ENCODE results near the gene ARL15. TPM values are rescaled to one million over a fixed set of nuclear protein-coding genes. Genes with fewer than 3 reads are reported as not detected.

Gene ARL15
- total and polyA plus RNA-seq, 2 donors (not counting 1 experiment from before 2014, with no cell fraction given), result 5.8 to 20.5 TPM

DNA sequence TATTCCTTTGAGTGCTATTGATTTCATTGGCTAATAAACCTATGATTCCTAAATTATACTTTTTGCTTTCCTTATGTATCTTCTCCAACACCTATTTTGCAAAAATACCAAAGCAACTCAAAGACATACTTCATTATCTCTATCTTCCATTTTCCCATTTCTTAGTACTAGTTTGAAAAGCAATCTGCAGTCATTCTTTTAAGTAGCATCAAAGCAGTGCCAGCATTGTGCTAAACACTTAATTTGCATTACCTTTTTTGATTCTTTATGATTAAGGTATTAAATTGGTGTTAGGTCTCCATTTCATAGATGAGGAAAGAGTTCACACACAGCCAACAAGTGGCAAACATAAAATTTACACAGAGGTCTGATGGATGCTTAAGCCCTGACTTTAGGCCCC lies 330.3 kb downstream of the ARL15 start:
- H3K27me3 Mint-ChIP-seq, result no peaks in the 10 kb centered on the region
- intact Hi-C loops (cut with micrococcal nuclease), result no loop called here
- CTCF ChIA-PET, result no interaction called here

DNA sequence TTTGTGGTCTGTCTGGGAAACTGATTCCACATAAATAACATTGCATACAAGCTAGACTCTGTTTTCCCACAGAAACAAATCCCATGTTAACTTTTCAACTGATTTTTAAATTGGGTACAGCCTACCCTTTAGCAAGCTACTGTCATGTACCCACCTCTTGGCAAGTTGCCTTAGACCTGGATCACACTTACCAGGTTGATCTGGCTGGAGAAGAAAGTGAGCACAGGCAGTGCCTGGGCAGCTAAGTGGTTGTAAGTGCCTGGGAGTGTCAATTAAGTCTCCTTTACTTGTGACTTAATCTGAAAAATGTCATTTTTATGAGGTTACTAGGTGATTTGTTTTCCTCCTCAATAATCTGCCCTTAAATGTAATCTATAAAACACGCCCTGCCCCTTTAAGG lies 336.4 kb downstream of the ARL15 start:
- Histone ChIP-seq H3K9ac (ENCODE audit: low read length) (no peak overlapping the region), H3K4me1 (ENCODE audit: control insufficient read depth in 2 of 2, insufficient read depth in 2 of 2, low read length in 2 of 2) (no peaks in the 10 kb centered on the region), H3K27ac (ENCODE audit: low read length in 2 of 2) (no peak overlapping the region), H3K9me3 (ENCODE audit: control extremely low read depth in 1 of 3, control insufficient read depth in 2 of 3, insufficient read depth in 1 of 3, low read length in 2 of 3) (no peaks in the 10 kb centered on the region), H2AFZ (ENCODE audit: insufficient read depth, low read depth, low read length, poor library complexity, severe bottlenecking) (no peak overlapping the region), H4K20me1 (ENCODE audit: control insufficient read depth, insufficient read depth, low read length, poor library complexity, severe bottlenecking) (no peaks in the 10 kb centered on the region), H3K4me3 (ENCODE audit: control extremely low read depth in 1 of 5, extremely low read depth in 1 of 5, insufficient read depth in 1 of 5, low read depth in 2 of 5, low read length in 4 of 5) (no peak overlapping the region), H3K36me3 (replicated peaks in 1 of 2; ENCODE audit: control extremely low read depth in 1 of 2, control insufficient read depth in 1 of 2, extremely low read depth in 1 of 2, insufficient read depth in 2 of 2, low read length in 1 of 2) (peaks cover 0 to 2% of the 10 kb centered on the region in 2 experiments), H3K27me3 (replicated peaks in 1 of 4; ENCODE audit: control extremely low read depth in 1 of 4, control insufficient read depth in 3 of 4, insufficient read depth in 4 of 4, low read length in 3 of 4) (no peaks in the 10 kb centered on the region), H3K79me2 (ENCODE audit: control insufficient read depth, insufficient read depth, low read length) (no peaks in the 10 kb centered on the region), H3K4me2 (replicated peaks; ENCODE audit: low read depth, low read length, poor library complexity, severe bottlenecking) (no peak overlapping the region)
- no peak for ATAC-seq (ENCODE audit: low read depth)
- WGBS (ENCODE audit: insufficient coverage), result no CpG with 5 or more reads among the region's 1 CpG
- TF ChIP-seq EZH2 (IDR thresholded peaks at IDR 0.05; ENCODE audit: borderline replicate concordance, insufficient read depth, low read depth, low read length, poor library complexity, severe bottlenecking), result no peak
- TF ChIP-seq, protein P1, sequence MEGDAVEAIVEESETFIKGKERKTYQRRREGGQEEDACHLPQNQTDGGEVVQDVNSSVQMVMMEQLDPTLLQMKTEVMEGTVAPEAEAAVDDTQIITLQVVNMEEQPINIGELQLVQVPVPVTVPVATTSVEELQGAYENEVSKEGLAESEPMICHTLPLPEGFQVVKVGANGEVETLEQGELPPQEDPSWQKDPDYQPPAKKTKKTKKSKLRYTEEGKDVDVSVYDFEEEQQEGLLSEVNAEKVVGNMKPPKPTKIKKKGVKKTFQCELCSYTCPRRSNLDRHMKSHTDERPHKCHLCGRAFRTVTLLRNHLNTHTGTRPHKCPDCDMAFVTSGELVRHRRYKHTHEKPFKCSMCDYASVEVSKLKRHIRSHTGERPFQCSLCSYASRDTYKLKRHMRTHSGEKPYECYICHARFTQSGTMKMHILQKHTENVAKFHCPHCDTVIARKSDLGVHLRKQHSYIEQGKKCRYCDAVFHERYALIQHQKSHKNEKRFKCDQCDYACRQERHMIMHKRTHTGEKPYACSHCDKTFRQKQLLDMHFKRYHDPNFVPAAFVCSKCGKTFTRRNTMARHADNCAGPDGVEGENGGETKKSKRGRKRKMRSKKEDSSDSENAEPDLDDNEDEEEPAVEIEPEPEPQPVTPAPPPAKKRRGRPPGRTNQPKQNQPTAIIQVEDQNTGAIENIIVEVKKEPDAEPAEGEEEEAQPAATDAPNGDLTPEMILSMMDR (IDR thresholded peaks at IDR 0.05), result no peak
- Mint-ChIP-seq H3K27ac (no peak overlapping the region), H3K27me3 (no peaks in the 10 kb centered on the region), H3K4me1 (no peaks in the 10 kb centered on the region), H3K4me3 (no peak overlapping the region), H3K9me3 (ENCODE audit: insufficient read depth) (no peaks in the 10 kb centered on the region)
- ChIA-PET CTCF (no interaction called here), POLR2A (no interaction called here)
- intact Hi-C loops (cut with micrococcal nuclease), result no loop called here
- no peak for DNase-seq

More for the DNA sequence above, 330.3 kb downstream of the ARL15 start:
- no peak overlapping the region for H3K9ac ChIP-seq (ENCODE audit: low read length)
- H3K79me2 ChIP-seq (ENCODE audit: control insufficient read depth, insufficient read depth, low read length), result no peaks in the 10 kb centered on the region
- Mint-ChIP-seq H3K9me3 (ENCODE audit: insufficient read depth) (peaks cover 7% of the 10 kb centered on the region), H3K4me3 (no peak overlapping the region), H3K4me1 (no peaks in the 10 kb centered on the region), H3K27ac (no peak overlapping the region)
- POLR2A ChIA-PET, result no interaction called here
- no peaks in the 10 kb centered on the region for H3K4me1 ChIP-seq (ENCODE audit: control insufficient read depth in 2 of 2, insufficient read depth in 2 of 2, low read length in 2 of 2)
- H3K36me3 ChIP-seq (replicated peaks in 1 of 2; ENCODE audit: control extremely low read depth in 1 of 2, control insufficient read depth in 1 of 2, extremely low read depth in 1 of 2, insufficient read depth in 2 of 2, low read length in 1 of 2), result peaks cover 0 to 2% of the 10 kb centered on the region in 2 experiments
- TF ChIP-seq EZH2 (IDR thresholded peaks at IDR 0.05; ENCODE audit: borderline replicate concordance, insufficient read depth, low read depth, low read length, poor library complexity, severe bottlenecking), result no peak
- TF ChIP-seq, protein P1 (IDR thresholded peaks at IDR 0.05), result no peak
- no peaks in the 10 kb centered on the region for H3K27me3 ChIP-seq (replicated peaks in 1 of 4; ENCODE audit: control extremely low read depth in 1 of 4, control insufficient read depth in 3 of 4, insufficient read depth in 4 of 4, low read length in 3 of 4)
- ATAC-seq (ENCODE audit: low read depth) (no peak), DNase-seq (no peak)
- no peak overlapping the region for H3K4me2 ChIP-seq (replicated peaks; ENCODE audit: low read depth, low read length, poor library complexity, severe bottlenecking)
- H4K20me1 ChIP-seq (ENCODE audit: control insufficient read depth, insufficient read depth, low read length, poor library complexity, severe bottlenecking), result no peaks in the 10 kb centered on the region
- peaks cover 0 to 2% (median 0%) of the 10 kb centered on the region in 3 donors for H3K9me3 ChIP-seq (ENCODE audit: control extremely low read depth in 1 of 3, control insufficient read depth in 2 of 3, insufficient read depth in 1 of 3, low read length in 2 of 3)
- H3K27ac ChIP-seq (ENCODE audit: low read length in 2 of 2), result no peak overlapping the region
- H3K4me3 ChIP-seq (ENCODE audit: control extremely low read depth in 1 of 5, extremely low read depth in 1 of 5, insufficient read depth in 1 of 5, low read depth in 2 of 5, low read length in 4 of 5), result no peak overlapping the region
- H2AFZ ChIP-seq (ENCODE audit: insufficient read depth, low read depth, low read length, poor library complexity, severe bottlenecking), result no peak overlapping the region

Data from B cell (primary cell).